Measurements from ENCODE around the gene SLX4.

The SLX4 gene

DNA sequence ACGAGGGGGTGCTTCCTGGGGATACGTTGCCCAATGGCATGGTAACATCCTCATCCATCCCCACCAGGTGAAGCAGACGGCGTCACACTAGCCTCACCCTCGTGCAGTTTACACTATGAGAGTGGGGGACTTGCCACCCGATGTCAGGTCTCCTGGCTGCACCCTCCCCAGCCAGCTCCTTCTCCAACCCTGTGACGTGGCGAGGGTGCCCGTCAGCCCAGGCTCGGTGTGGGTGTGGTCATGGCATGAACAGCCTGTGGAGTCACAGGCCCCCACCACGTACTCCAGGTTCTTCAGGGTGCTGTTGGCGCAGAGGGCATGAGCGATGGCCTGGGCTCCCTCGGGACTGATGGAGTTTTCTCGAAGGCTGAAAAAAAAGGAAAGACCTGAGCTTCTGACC, 62.5 kb downstream of the SLX4 start:
- no peak for DNase-seq

- DNase-seq = no peak
Measured at GRCh38 chr16:3548445-3548844, 63.0 kb downstream of the SLX4 start.

GRCh38 chr16:3546986-3547682, 64.3 kb downstream of the SLX4 start:
- DNase-seq = no peak

DNA sequence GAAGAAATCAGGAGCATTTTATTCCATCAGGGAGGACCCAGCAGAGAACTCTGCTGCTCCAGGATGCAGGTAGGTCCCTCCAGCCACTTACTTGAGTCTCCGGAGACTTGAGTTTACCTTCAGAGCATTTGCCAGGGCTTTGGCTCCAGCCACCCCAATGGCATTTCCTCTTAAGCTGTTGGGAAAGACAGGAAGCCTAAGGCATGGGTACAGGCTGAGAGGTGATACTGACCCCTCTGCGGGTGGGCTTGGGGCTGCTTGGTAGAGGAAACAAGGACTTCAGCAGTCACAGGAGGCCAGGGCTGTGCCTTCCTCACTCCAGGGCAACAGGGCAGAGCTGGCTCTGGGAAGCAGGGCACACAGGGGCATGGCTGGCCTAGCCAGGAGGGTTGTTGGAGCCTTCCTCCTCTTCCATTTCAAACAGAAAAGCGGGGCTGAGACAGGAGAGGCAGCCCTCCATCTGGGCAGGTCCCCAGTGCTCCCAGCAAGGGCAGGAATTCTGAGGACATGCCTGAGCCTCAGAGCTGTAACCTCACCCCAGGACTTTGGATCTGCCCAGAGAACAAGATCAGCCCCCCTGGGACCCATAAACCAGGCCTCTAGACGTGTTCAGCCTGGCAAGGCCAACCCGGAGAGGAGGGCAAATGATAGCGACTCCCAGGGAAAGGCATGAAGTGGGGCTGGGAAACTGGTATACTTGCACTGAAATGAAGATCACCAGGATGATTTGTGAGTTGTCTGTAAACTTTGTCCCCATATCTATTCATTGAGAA, 68.6 kb downstream of the SLX4 start:
- DNase-seq = no peak

DNA sequence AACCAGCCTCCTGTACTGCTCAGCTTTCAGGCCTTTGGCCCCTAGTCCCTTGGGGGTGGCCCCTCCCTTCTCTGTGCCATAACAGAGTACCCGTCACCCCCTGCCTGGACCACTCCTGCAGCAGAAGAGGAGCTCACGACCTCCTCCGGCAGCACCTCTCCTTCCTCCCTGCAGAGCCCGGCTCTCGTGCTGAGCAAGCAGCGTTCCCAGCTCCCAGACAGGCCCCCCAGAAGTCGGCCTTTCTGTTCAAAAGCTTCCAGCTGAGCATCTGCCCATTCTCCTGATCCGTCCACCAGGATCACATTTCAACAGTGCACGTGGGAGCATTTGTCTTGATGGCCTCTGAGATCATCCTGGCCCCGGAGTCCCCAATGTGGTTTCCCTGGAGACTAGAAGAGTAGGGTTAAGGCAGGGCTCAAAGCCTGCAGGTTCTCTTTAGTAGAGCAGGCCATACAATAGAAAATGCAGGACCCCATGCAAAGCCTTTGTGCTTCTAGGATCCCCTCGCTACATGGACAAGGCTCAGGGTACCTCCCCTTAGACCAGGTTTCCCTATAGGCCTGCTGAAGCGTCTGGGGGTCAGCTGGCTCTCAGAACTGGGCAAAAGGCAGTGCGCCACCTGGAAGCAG, 69.8 kb downstream of the SLX4 start:
- no peak for DNase-seq

DNA sequence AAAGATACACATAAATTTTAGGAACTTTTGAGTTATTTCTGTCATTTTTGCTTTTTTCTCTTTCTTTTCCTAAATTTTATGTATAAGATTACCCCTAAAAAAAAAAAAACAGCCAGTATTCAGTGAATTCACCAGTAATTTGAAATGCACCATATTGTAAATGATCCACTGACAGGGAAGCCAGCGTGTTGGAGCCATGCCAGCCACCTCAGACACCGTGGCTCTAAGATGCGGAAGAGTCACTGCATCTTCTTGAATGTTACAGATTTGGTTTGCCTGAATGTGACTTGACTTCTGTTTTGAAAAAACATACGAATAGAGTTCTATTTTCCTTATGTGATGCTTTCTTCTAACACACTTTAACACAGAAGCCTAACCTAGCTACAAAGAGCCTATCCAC, 73.2 kb downstream of the SLX4 start:
- DNase-seq = no peak

DNA sequence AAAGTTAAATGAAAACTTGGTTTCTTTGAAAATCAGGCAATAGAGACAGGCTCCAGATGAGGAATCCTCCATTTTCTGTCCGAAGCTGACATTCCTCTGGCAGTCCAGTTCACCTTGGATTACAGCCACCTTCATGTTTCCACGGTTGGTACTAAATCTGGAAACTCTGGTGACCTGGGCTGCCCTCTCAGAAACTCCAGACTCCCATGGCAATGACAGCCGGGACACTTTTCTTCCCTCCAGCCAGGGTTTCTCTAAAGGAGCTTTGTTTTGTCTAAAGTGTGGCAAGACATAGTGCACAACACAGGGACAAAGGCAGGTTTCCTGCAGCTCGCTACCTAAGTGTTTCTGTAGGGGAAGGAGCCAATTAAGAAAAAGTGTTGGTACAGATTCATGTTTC, 74.6 kb downstream of the SLX4 start:
- no peak for DNase-seq

DNA sequence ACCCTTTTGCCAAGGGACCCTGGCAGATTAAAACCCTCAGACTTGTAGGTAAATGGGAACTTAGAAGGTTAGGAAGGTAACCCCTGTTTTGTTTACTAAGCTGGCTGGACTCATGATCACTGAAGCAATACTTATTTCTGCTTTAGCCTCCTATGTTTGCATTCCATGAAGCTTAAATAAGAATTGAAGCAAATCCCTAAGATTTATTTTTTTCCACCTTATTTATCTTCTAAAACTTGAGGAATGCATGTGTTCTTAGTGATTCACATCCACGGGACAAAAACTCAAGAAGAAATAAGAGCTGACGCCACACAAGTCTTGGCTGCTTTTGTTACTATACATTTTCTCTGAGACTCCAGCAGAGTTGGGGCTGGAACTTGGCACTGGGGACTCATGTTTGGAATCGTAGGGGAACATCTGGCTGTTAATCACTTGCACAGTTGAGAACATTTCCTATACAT, 75.1 kb downstream of the SLX4 start:
- no peak for DNase-seq

GRCh38 chr16:3534126-3534525, 77.3 kb downstream of the SLX4 start:
- DNase-seq = no peak

DNA sequence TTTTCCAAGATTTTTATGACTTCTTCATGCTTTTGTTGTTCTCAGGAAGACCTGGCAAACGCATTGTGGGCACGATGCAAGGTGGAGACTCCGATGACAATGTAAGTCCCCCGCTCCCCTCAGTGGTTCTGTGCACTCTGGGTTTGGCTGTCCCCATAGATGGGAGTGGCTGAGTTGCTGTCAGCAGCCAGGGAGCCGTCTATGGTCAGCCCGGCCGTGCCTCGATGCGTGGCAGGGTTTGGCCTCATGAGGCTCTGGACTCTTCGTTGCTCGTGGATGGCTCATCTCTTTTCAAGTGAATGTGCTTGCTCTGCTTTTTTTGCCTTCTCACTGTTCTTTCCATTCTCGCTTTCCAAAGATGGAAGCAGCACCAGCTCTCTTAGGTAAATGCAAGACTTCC, 78.7 kb downstream of the SLX4 start:
- DNase-seq = no peak

Measured in activated CD4-positive, alpha-beta T cell treated with anti-CD3 and anti-CD28 coated beads, Interleukin-2, amount 50 U/mL, for 16 hours (primary cell).